ENCODE results near the gene ICA1. TPM values are rescaled to one million over a fixed set of nuclear protein-coding genes. Genes with fewer than 3 reads are reported as not detected.

ICA1 gene
- total RNA-seq, 2 experiments from 2014 or later, result 0.62 to 0.96 TPM

DNA sequence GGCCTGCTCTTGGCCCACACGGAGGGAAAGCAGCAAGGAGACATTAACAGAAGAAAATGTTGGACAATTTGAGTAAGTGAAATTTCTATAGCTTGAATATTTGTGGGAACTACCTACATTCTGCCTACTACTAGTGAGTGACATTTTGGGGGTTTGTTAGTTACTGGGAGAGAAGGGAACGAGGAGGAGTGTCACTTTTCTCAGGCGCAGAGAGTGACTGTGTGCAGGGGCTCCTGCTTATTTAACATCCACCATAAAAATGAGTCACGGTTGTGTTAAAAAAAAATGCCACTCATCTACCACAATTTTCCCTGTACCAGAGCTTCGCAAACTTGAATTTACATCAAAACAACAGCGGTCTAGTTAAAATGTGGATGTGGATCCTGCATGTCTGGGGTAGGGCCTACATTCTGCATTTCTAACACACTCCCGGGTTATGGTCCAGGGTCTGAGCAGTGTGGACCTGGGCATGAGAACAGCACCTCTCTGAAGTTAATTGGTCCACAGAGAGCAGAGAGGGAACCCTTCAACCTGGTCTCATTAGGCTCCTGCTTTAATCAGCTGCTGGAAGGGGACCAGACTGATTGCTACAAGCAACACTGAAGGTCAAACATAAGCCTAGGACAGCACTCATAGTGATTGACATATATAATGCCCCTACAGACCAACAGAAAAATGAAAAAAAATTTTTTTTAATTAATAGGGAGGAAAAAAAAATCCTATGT is 41.4 kb downstream of the ICA1 start:
- no peak overlapping the region for H3K4me3 Mint-ChIP-seq
- H3K4me1 Mint-ChIP-seq, result peaks cover 7% of the 10 kb centered on the region
- no peak overlapping the region for H3K27ac Mint-ChIP-seq

GRCh38 chr7:8217200-8218068 is 44.5 kb downstream of the ICA1 start:
- Mint-ChIP-seq H3K36me3 (no peaks in the 10 kb centered on the region), H3K27me3 (no peaks in the 10 kb centered on the region), H3K27ac (no peak overlapping the region), H3K4me1 (peaks cover 7% of the 10 kb centered on the region), H3K4me3 (no peak overlapping the region), H3K9me3 (no peaks in the 10 kb centered on the region)
- DNase-seq, result no peak

More for the DNA sequence above, 41.4 kb downstream of the ICA1 start:
- no peaks in the 10 kb centered on the region for H3K9me3 Mint-ChIP-seq
- no peak for DNase-seq
- H3K27me3 Mint-ChIP-seq, result no peaks in the 10 kb centered on the region
- no peaks in the 10 kb centered on the region for H3K36me3 Mint-ChIP-seq

DNA sequence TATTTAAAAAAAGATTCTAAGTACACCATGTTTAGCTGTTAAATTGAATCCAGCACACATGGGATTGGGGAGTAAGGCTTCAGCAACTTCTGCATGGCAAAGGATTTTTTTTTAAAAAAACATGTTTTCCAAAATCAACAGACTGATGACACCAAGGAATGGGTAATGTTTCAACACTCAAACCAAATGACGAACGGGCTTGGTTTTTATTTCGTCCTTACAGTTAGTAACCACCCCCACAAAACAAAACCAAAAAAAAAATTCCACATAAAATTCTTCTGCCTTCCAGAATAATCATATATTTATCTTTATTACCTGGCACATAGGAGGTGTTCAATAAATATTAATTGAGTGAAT is 45.7 kb downstream of the ICA1 start:
- Mint-ChIP-seq H3K36me3 (no peaks in the 10 kb centered on the region), H3K4me1 (peaks cover 7% of the 10 kb centered on the region), H3K4me3 (no peak overlapping the region), H3K27ac (no peak overlapping the region), H3K27me3 (no peaks in the 10 kb centered on the region), H3K9me3 (no peaks in the 10 kb centered on the region)
- no peak for DNase-seq

GRCh38 chr7:8215648-8216333 is 46.2 kb downstream of the ICA1 start:
- DNase-seq, result no peak
- H3K27ac Mint-ChIP-seq, result no peak overlapping the region
- no peaks in the 10 kb centered on the region for H3K9me3 Mint-ChIP-seq
- H3K27me3 Mint-ChIP-seq, result no peaks in the 10 kb centered on the region
- no peaks in the 10 kb centered on the region for H3K36me3 Mint-ChIP-seq
- no peak overlapping the region for H3K4me3 Mint-ChIP-seq
- peaks cover 7% of the 10 kb centered on the region for H3K4me1 Mint-ChIP-seq

DNA sequence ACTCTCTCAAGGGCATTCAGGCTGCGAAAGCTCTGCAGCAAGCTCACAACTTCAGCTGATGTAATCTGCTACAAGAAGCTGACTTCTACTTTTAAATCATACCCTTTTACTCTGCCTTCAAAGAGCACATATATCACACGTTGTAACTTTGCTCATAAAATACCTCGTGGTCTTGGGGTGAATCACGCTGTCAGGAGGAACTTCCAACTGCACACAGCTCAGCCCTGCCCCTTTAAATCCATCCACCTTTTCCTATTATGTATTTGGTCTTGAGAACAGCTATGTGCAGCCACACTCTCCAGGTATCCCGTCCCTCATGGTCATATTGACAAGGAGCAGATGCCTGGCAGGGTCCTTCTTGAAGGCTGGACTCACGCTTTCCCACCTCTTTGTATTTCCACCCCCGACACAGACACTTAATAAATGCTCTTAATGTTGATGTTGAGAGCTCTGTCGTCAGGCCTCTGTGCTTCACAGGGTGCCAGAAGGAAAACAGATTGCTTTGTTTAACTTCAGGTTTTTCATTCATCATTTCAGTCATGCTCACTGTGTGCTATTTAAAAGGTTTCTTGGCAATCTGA is 47.6 kb downstream of the ICA1 start:
- Mint-ChIP-seq H3K36me3 (no peaks in the 10 kb centered on the region), H3K9me3 (no peaks in the 10 kb centered on the region), H3K27me3 (no peaks in the 10 kb centered on the region), H3K4me3 (no peak overlapping the region), H3K27ac (no peak overlapping the region), H3K4me1 (peaks cover 7% of the 10 kb centered on the region)
- DNase-seq, result no peak

- Mint-ChIP-seq H3K4me3 (no peak overlapping the region), H3K27ac (no peak overlapping the region), H3K36me3 (no peaks in the 10 kb centered on the region), H3K4me1 (peaks cover 7% of the 10 kb centered on the region), H3K27me3 (no peaks in the 10 kb centered on the region), H3K9me3 (no peaks in the 10 kb centered on the region)
- DNase-seq, result no peak
Observed at GRCh38 chr7:8213381-8213780, 48.6 kb downstream of the ICA1 start.

DNA sequence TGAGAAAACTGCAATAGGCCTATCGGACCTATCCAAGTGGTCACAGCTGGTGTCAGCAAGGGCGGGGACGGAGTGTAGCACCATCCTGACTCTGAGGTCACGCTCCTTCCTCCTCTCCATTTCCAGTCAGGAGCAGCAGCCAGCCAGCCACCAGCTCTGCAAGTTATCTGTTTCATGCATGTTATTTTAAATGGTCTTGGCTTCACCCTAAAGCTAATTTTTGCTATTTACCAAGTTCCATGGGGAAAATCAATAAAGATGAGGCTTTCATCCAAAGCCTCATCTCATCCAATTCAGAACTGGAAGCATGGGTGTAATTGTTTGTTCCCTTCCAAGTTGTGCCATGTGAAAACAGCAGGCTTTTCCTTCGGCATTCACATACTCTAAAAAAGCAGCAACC is 49.3 kb downstream of the ICA1 start:
- Mint-ChIP-seq H3K4me3 (no peak overlapping the region), H3K9me3 (no peaks in the 10 kb centered on the region), H3K27ac (no peak overlapping the region), H3K27me3 (no peaks in the 10 kb centered on the region), H3K36me3 (no peaks in the 10 kb centered on the region), H3K4me1 (peaks cover 7% of the 10 kb centered on the region)
- no peak for DNase-seq

GRCh38 chr7:8211725-8212096 is 50.3 kb downstream of the ICA1 start:
- H3K4me1 Mint-ChIP-seq, result peaks cover 5% of the 10 kb centered on the region
- no peaks in the 10 kb centered on the region for H3K36me3 Mint-ChIP-seq
- no peak overlapping the region for H3K27ac Mint-ChIP-seq
- H3K27me3 Mint-ChIP-seq, result peaks cover 1% of the 10 kb centered on the region
- no peaks in the 10 kb centered on the region for H3K9me3 Mint-ChIP-seq
- no peak for DNase-seq
- no peak overlapping the region for H3K4me3 Mint-ChIP-seq

- Mint-ChIP-seq H3K36me3 (no peaks in the 10 kb centered on the region), H3K9me3 (no peaks in the 10 kb centered on the region), H3K4me3 (no peak overlapping the region), H3K27me3 (peaks cover 4% of the 10 kb centered on the region), H3K27ac (no peak overlapping the region), H3K4me1 (peaks cover 4% of the 10 kb centered on the region)
- no peak for DNase-seq
Observed at GRCh38 chr7:8210845-8211724, 50.9 kb downstream of the ICA1 start.

- Mint-ChIP-seq H3K27ac (no peak overlapping the region), H3K4me3 (no peak overlapping the region), H3K4me1 (no peaks in the 10 kb centered on the region), H3K27me3 (peaks cover 4% of the 10 kb centered on the region), H3K9me3 (no peaks in the 10 kb centered on the region), H3K36me3 (no peaks in the 10 kb centered on the region)
- DNase-seq, result no peak
Observed at GRCh38 chr7:8209353-8209752, 52.6 kb downstream of the ICA1 start.

DNA sequence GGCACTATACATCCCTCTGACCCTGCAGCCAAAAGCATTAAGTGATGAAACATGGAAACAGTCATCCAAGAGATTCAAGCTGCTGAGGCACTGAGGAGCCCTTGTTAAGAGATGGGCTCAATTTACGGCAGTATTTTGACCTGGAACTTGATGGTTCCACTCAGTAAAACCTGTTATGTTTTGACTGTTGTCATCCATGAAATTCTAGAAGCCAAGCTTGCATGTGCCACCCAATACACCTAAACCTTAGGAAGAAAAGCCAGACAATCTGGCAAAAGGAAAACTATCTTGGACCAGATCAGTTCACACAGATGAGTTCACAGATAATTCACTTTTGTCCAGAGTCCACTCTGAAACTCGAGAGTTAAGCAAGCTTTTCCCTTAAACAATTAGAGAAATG is 53.2 kb downstream of the ICA1 start:
- no peaks in the 10 kb centered on the region for H3K36me3 Mint-ChIP-seq
- H3K27me3 Mint-ChIP-seq, result peaks cover 4% of the 10 kb centered on the region
- H3K4me3 Mint-ChIP-seq, result no peak overlapping the region

GRCh38 chr7:8206956-8207355 is 55.0 kb downstream of the ICA1 start:
- Mint-ChIP-seq H3K4me3 (no peak overlapping the region), H3K27ac (no peak overlapping the region), H3K4me1 (no peaks in the 10 kb centered on the region), H3K36me3 (no peaks in the 10 kb centered on the region), H3K27me3 (peaks cover 4% of the 10 kb centered on the region), H3K9me3 (no peaks in the 10 kb centered on the region)
- DNase-seq, result no peak

More for the DNA sequence above, 53.2 kb downstream of the ICA1 start:
- no peaks in the 10 kb centered on the region for H3K9me3 Mint-ChIP-seq
- H3K4me1 Mint-ChIP-seq, result no peaks in the 10 kb centered on the region
- no peak overlapping the region for H3K27ac Mint-ChIP-seq
- no peak for DNase-seq

DNA sequence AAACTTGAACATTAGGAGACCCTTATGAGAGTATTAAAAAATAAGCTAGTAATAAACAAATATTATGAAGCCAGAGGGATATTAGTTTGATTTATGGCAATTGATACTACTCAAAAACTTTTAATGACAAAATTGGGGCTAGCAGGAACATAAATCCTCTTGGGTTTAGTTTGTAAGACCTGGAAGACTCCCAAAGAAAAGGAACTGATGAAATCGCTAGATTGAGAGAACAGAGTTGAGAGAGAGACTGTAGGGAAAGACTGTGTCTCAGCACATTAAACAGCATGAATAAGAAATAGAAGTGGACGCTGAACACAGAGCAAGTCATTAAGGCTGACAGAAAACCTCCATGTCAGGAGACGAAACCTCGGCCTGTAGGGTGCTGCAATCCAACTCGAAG is 56.4 kb downstream of the ICA1 start:
- H3K36me3 Mint-ChIP-seq, result no peaks in the 10 kb centered on the region
- peaks cover 12% of the 10 kb centered on the region for H3K27me3 Mint-ChIP-seq
- H3K27ac Mint-ChIP-seq, result no peak overlapping the region
- no peak for DNase-seq
- H3K4me3 Mint-ChIP-seq, result no peak overlapping the region
- H3K9me3 Mint-ChIP-seq, result no peaks in the 10 kb centered on the region
- H3K4me1 Mint-ChIP-seq, result no peaks in the 10 kb centered on the region

DNA sequence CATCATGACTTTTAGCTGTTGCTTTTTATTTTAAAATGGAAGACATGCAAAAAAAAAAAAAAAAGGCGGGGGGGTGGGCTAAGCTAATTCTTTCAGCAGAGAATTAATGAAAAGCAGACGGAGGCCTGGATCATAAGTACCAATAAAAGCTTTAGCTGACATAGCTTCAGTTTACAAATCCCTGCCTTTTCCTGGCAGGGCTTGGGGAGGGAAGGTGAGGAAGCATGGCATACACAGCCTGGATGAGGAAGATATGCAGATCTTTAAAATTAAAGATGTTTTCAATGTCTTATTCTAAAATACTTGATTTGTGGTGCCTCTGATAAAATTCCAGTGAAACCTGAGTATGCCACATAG is 57.0 kb downstream of the ICA1 start:
- no peak overlapping the region for H3K27ac Mint-ChIP-seq
- no peaks in the 10 kb centered on the region for H3K9me3 Mint-ChIP-seq
- no peaks in the 10 kb centered on the region for H3K36me3 Mint-ChIP-seq
- no peak for DNase-seq
- peaks cover 15% of the 10 kb centered on the region for H3K27me3 Mint-ChIP-seq
- H3K4me1 Mint-ChIP-seq, result no peaks in the 10 kb centered on the region
- H3K4me3 Mint-ChIP-seq, result no peak overlapping the region
